OCI-LY7 (cell line): ENCODE results near the gene MAGI1.

Experiments
- CTCF ChIP-seq: fragments of 200-600 bp; sonication (generic); conservative IDR thresholded peaks from 2 replicates; pipeline ENCODE4 v1.5.1; 2014; ENCODE audit warnings: mild to moderate bottlenecking, antibody characterized with exemption, low read length, moderate library complexity, mixed read lengths
- EZH2phosphoT487 ChIP-seq: fragments of 200-600 bp; sonication (generic); IDR thresholded peaks from 2 replicates; pipeline ENCODE4 v1.6.1; 2018; ENCODE audit warnings: low read depth, borderline replicate concordance, mild to moderate bottlenecking, mixed run types, antibody characterized with exemption, low read length, moderate library complexity, mixed read lengths

GRCh38 chr3:65883613-65884012, 155.1 kb downstream of the MAGI1 start:
- TF ChIP-seq CTCF = no peak
- TF ChIP-seq EZH2phosphoT487 = no peak
